IMR-90 (cell line): ENCODE measurements around the gene CAVIN2. TPM values are rescaled to one million over a fixed set of nuclear protein-coding genes. Genes with fewer than 3 reads are reported as not detected.

Experiments
- ATAC-seq: fragments of 200-7000 bp; cut with Tn5 transposase; 2 replicates; pipeline ENCODE4 v1.9.1; 2020; ENCODE audit warnings: low read depth, mild to moderate bottlenecking, moderate library complexity
- BruUV-seq: library from RNA; stranded (reverse); fragments of 400-500 nt; replicated peaks from 2 replicates; lab custom pipeline; 2021; lab: Mats Ljungman, UMichigan
- CTCF ChIA-PET: fragments of 300-600 bp; formaldehyde crosslinking; extraction: SDS; loops from one replicate; lab custom pipeline; 2021; ENCODE audit warnings: antibody characterized with exemption; lab: Yijun Ruan, JAX
- POLR2A ChIA-PET: fragments of 300-600 bp; sonication (Branson Sonifier 250); formaldehyde crosslinking; loops from one replicate; lab custom pipeline; 2022; ENCODE audit warnings: antibody characterized with exemption; ENCODE audit not compliant: unreplicated experiment; lab: Charles Lee
- DNase-seq: peaks from one replicate; pipeline ENCODE4 v3.0.0; 2013
- H2AFZ ChIP-seq: replicated peaks from 2 replicates; pipeline ENCODE3; 2013; ENCODE audit warnings: low read length, mild to moderate bottlenecking; ENCODE audit not compliant: poor library complexity
- H2AK5ac ChIP-seq: 2 replicates; pipeline ENCODE4 v1.6.1; 2013; ENCODE audit warnings: low read depth, low read length, inconsistent platforms
- H2AK9ac ChIP-seq: replicated peaks from 2 replicates; pipeline ENCODE3; 2013; ENCODE audit warnings: mild to moderate bottlenecking, low read depth, low read length, moderate library complexity; ENCODE audit not compliant: poor library complexity
- H2BK120ac ChIP-seq: 2 replicates; pipeline ENCODE4 v1.6.1; 2013; ENCODE audit warnings: low read depth, low read length, inconsistent platforms
- H2BK15ac ChIP-seq: 3 replicates; pipeline ENCODE4 v1.6.1; 2013; ENCODE audit warnings: low read depth, low read length, inconsistent platforms
- H2BK20ac ChIP-seq: 2 replicates; pipeline ENCODE4 v1.6.1; 2013; ENCODE audit warnings: low read depth, mild to moderate bottlenecking, inconsistent platforms, low read length, moderate library complexity
- H2BK5ac ChIP-seq: 2 replicates; pipeline ENCODE4 v1.6.1; 2013; ENCODE audit warnings: mild to moderate bottlenecking, low read depth, low read length, inconsistent platforms; ENCODE audit not compliant: poor library complexity, severe bottlenecking
- H3K14ac ChIP-seq: replicated peaks from 2 replicates; pipeline ENCODE4 v1.6.1; 2013; ENCODE audit warnings: low read depth, low read length, inconsistent platforms
- H3K18ac ChIP-seq: 2 replicates; pipeline ENCODE4 v1.6.1; 2013; ENCODE audit warnings: low read depth, low read length, control low read depth
- H3K23ac ChIP-seq: 2 replicates; pipeline ENCODE4 v1.6.1; 2013; ENCODE audit warnings: low read depth, low read length, inconsistent platforms
- H3K27ac ChIP-seq: 2 replicates; pipeline ENCODE4 v1.5.1; 2013; ENCODE audit warnings: mild to moderate bottlenecking, control low read depth, low read length; ENCODE audit not compliant: insufficient read depth
- H3K27me3 ChIP-seq: 2 replicates; pipeline ENCODE4 v1.6.1; 2013; ENCODE audit warnings: low read length; ENCODE audit not compliant: control insufficient read depth, insufficient read depth
- H3K36me3 ChIP-seq: 2 replicates; pipeline ENCODE4 v1.6.1; 2013; ENCODE audit warnings: low read length, mixed read lengths; ENCODE audit not compliant: control insufficient read depth, insufficient read depth
- H3K4ac ChIP-seq: 2 replicates; pipeline ENCODE4 v1.6.1; 2013; ENCODE audit warnings: low read depth, low read length, inconsistent platforms
- H3K4me1 ChIP-seq: 2 replicates; pipeline ENCODE4 v1.6.1; 2013; ENCODE audit warnings: low read length, mixed read lengths; ENCODE audit not compliant: control insufficient read depth, insufficient read depth
- H3K4me2 ChIP-seq: 2 replicates; pipeline ENCODE4 v1.6.1; 2013; ENCODE audit warnings: low read depth, mild to moderate bottlenecking, control low read depth, low read length, moderate library complexity
- H3K4me3 ChIP-seq: 2 replicates; pipeline ENCODE4 v1.5.1; 2013; ENCODE audit warnings: low read depth, mild to moderate bottlenecking, control low read depth, low read length, moderate library complexity; ENCODE audit not compliant: insufficient read depth
- H3K56ac ChIP-seq: 2 replicates; pipeline ENCODE4 v1.6.1; 2013; ENCODE audit warnings: low read length, inconsistent platforms; ENCODE audit not compliant: insufficient read depth; ENCODE audit errors: extremely low read depth
- H3K79me1 ChIP-seq, 2 experiments: 2 replicates each; pipeline ENCODE4 v1.6.1; 2013; ENCODE audit warnings: low read length in 2 of 2, inconsistent platforms in 1 of 2, low read depth in 1 of 2
- H3K9ac ChIP-seq: 2 replicates; pipeline ENCODE4 v1.6.1; 2013; ENCODE audit warnings: low read depth, low read length, control low read depth
- H3K9me1 ChIP-seq: 2 replicates; pipeline ENCODE4 v1.6.1; 2013; ENCODE audit warnings: low read length, inconsistent platforms; ENCODE audit not compliant: insufficient read depth
- H3K9me3 ChIP-seq: 2 replicates; pipeline ENCODE4 v1.6.1; 2013; ENCODE audit warnings: low read length; ENCODE audit not compliant: control insufficient read depth, insufficient read depth
- H4K20me1 ChIP-seq: 2 replicates; pipeline ENCODE4 v1.6.1; 2013; ENCODE audit warnings: low read length, inconsistent platforms; ENCODE audit not compliant: insufficient read depth
- H4K5ac ChIP-seq: 2 replicates; pipeline ENCODE4 v1.6.1; 2013; ENCODE audit warnings: mild to moderate bottlenecking, low read depth, low read length, control low read depth
- H4K8ac ChIP-seq, 2 experiments: 2 replicates each; pipeline ENCODE4 v1.6.1; 2013; ENCODE audit warnings: low read depth in 2 of 2, low read length in 2 of 2, control low read depth in 1 of 2, inconsistent platforms in 1 of 2
- H4K91ac ChIP-seq: 2 replicates; pipeline ENCODE4 v1.6.1; 2013; ENCODE audit warnings: low read depth, low read length, inconsistent platforms; ENCODE audit not compliant: insufficient read depth
- RCOR1 ChIP-seq: IDR thresholded peaks from 2 replicates; pipeline ENCODE4 v1.6.1; 2012; ENCODE audit warnings: mild to moderate bottlenecking, low read length, improper control_type of control experiment; ENCODE audit not compliant: insufficient replicate concordance
- SMC3 ChIP-seq: fragments of 150-350 bp; IDR thresholded peaks from 2 replicates; pipeline ENCODE4 v1.6.1; 2016; ENCODE audit warnings: low read depth, mild to moderate bottlenecking, antibody characterized with exemption, low read length, moderate library complexity
- USF2 ChIP-seq: fragments of 150-350 bp; IDR thresholded peaks from 2 replicates; pipeline ENCODE4 v1.6.1; 2017; ENCODE audit warnings: mild to moderate bottlenecking, antibody characterized with exemption, low read length, low read depth
- WGBS, 2 experiments: methylation state at CpG; one replicate each; pipeline versions ENCODE4 v1.1.5 to v1.1.7; 2013; ENCODE audit warnings: missing lambda C conversion rate in 2 of 2; ENCODE audit not compliant: insufficient read length in 1 of 2; ENCODE audit errors: extremely low coverage in 2 of 2; 5-methylcytosine and 5-hydroxymethylcytosine counted together
- dilution Hi-C: fragments of 300-500 bp; cut with HindIII; formaldehyde crosslinking; loops from one replicate; pipeline ENCODE4 v1.14.3; 2018; ENCODE audit warnings: low sequenced_read_pairs; ENCODE audit not compliant: unreplicated experiment
- in situ Hi-C: fragments of 300-500 bp; cut with MboI; formaldehyde crosslinking; loops from 3 replicates; pipeline ENCODE4 v1.14.3; 2019; ENCODE audit warnings: low sequenced_read_pairs, inconsistent platforms, mixed read lengths
- intact Hi-C: fragments of 100-400 bp; cut with micrococcal nuclease; formaldehyde crosslinking; loops from 2 replicates; pipeline ENCODE4 v1.10.0; 2022
- polyA plus RNA-seq, 3 experiments: library from polyadenylated mRNA; depleted of rRNA; stranded (reverse); fragments of >200 nt; gene quantifications; 2 replicates each; pipeline ENCODE4 v1.2.3, GENCODE V29; 2012; ENCODE audit warnings: low replicate concordance in 1 of 3
- total RNA-seq: library from RNA; depleted of rRNA; stranded (reverse); fragments of >200 nt; gene quantifications from 2 replicates; pipeline ENCODE4 v1.2.3, GENCODE V29; 2012

Gene CAVIN2
- total and polyA plus RNA-seq, 2 of the 4 experiments (the other 2 are of a cell fraction), result 7.7 to 11.5 TPM

- TF ChIP-seq SMC3 (no peak), RCOR1 (peak; percentile 57), USF2 (no peak)
- no peak overlapping the region for H2AK5ac ChIP-seq
- POLR2A ChIA-PET, result interaction anchor here (1.0 kb wide), 1 partner anchor 10 kb away, joined by 3 read pairs; the partner anchor contains the start of gene CAVIN2
- no peak overlapping the region for H3K18ac ChIP-seq
- no peak overlapping the region for H4K91ac ChIP-seq
- no peaks in the 10 kb centered on the region for H4K20me1 ChIP-seq
- no peak overlapping the region for H3K56ac ChIP-seq
- no peak overlapping the region for H3K27ac ChIP-seq
- H3K4me3 ChIP-seq, result no peak overlapping the region
- no peak overlapping the region for H3K4me2 ChIP-seq
- no CpG with 5 or more reads among the region's 2 CpGs for WGBS, 2 experiments
- H3K9me1 ChIP-seq, result no peaks in the 10 kb centered on the region
- no peak overlapping the region for H2AK9ac ChIP-seq
- H3K4ac ChIP-seq, result no peak overlapping the region
- BruUV-seq, result no TSS peak
- no peak overlapping the region for H2BK15ac ChIP-seq
- H2BK5ac ChIP-seq, result no peak overlapping the region
- intact Hi-C loops, result no loop called here
- H3K9ac ChIP-seq, result no peak overlapping the region
- H3K23ac ChIP-seq, result no peak overlapping the region
- H3K14ac ChIP-seq, result no peak overlapping the region
- no peak overlapping the region for H4K8ac ChIP-seq
- ATAC-seq (peak; percentile 76), DNase-seq (peak; percentile 90)
- H3K27me3 ChIP-seq, result no peaks in the 10 kb centered on the region
- no peak overlapping the region for H4K5ac ChIP-seq
- no peaks in the 10 kb centered on the region; the same call in 1 of the 2 replicates for H3K9me3 ChIP-seq
- dilution Hi-C loops, result no loop called here
- CTCF ChIA-PET, result interaction anchor here (2.2 kb wide), 1 partner anchor 8 kb away, joined by 7 read pairs; no protein-coding TSS in a partner anchor
- in situ Hi-C loops, result no loop called here
- H3K4me1 ChIP-seq, result peaks cover 2% of the 10 kb centered on the region; the same call in 1 of the 2 replicates
- H3K36me3 ChIP-seq, result no peaks in the 10 kb centered on the region
- no peak overlapping the region for H2BK20ac ChIP-seq
- H2AFZ ChIP-seq, result no peak overlapping the region
- no peaks in the 10 kb centered on the region for H3K79me1 ChIP-seq
- no peak overlapping the region for H2BK120ac ChIP-seq
These were observed 10.4 kb upstream of the CAVIN2 start for GRCh38 chr2:191857259-191857805.
